ENCODE measurements around the gene CCT3. TPM values are rescaled to one million over a fixed set of nuclear protein-coding genes. Genes with fewer than 3 reads are reported as not detected.
A peak's percentile ranks its signal among the peaks of the same experiment; 100 is the strongest.

CCT3 gene
- total RNA-seq, 1 donor from 2014 or later = 174 TPM

DNA sequence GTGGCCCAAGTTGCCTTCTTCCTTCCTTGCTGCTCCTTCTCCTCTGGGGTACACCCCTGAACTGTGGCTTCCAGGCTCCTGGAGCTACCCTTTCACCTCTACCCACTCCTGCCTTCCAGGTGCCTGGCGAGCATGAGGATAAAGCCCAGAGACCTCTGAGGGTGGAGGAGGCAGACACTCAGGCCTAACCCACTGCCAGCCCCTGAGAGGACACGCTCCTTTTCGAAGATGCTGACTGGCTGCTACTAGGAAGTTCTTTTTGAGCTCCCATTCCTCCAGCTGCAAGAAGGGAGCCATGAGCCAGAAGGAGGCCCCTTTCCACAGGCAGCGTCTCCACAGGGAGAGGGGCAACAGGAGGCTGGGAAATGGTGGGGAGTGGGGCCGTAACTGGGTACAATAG is 46.6 kb upstream of the CCT3 start:
- no peak overlapping the region for H3K4me3 Mint-ChIP-seq
- H3K27ac Mint-ChIP-seq = no peak overlapping the region
- no peak for DNase-seq (ENCODE audit: low spot score in 2 of 2, unreplicated experiment in 2 of 2)
- peaks cover 39% of the 10 kb centered on the region for H3K27me3 Mint-ChIP-seq (ENCODE audit: low read depth)
- no peaks in the 10 kb centered on the region for H3K36me3 Mint-ChIP-seq
- H3K4me1 Mint-ChIP-seq = peaks cover 2% of the 10 kb centered on the region
- no peaks in the 10 kb centered on the region for H3K9me3 Mint-ChIP-seq
- TF ChIP-seq, protein P1, sequence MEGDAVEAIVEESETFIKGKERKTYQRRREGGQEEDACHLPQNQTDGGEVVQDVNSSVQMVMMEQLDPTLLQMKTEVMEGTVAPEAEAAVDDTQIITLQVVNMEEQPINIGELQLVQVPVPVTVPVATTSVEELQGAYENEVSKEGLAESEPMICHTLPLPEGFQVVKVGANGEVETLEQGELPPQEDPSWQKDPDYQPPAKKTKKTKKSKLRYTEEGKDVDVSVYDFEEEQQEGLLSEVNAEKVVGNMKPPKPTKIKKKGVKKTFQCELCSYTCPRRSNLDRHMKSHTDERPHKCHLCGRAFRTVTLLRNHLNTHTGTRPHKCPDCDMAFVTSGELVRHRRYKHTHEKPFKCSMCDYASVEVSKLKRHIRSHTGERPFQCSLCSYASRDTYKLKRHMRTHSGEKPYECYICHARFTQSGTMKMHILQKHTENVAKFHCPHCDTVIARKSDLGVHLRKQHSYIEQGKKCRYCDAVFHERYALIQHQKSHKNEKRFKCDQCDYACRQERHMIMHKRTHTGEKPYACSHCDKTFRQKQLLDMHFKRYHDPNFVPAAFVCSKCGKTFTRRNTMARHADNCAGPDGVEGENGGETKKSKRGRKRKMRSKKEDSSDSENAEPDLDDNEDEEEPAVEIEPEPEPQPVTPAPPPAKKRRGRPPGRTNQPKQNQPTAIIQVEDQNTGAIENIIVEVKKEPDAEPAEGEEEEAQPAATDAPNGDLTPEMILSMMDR (IDR thresholded peaks at IDR 0.05; ENCODE audit: unreplicated experiment) = no peak

DNA sequence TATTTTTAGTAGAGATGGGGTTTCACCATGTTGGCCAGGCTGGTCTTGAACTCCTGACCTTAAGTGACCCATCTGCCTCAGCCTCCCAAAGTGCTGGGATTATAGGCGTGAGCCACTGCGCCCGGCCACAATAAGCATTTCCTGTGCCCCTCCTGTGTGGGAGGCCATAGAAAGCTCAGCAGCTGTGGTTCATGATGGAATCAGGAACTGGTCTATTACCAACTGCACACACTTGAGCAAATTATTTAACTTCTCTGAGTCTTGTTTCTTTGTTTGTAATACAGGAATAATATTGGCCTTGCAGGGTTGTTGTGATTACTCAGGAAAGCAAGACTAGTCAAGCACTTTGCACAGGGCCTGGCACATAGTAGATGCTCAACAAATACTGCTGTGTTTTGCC is 45.9 kb upstream of the CCT3 start:
- TF ChIP-seq, protein P1 (IDR thresholded peaks at IDR 0.05; ENCODE audit: unreplicated experiment) = no peak
- DNase-seq (ENCODE audit: low spot score in 2 of 2, unreplicated experiment in 2 of 2) = no peak
- H3K9me3 Mint-ChIP-seq = no peaks in the 10 kb centered on the region
- H3K4me1 Mint-ChIP-seq = peaks cover 2% of the 10 kb centered on the region
- H3K4me3 Mint-ChIP-seq = no peak overlapping the region
- peaks cover 33% of the 10 kb centered on the region for H3K27me3 Mint-ChIP-seq (ENCODE audit: low read depth)
- H3K27ac Mint-ChIP-seq = no peak overlapping the region
- no peaks in the 10 kb centered on the region for H3K36me3 Mint-ChIP-seq

DNA sequence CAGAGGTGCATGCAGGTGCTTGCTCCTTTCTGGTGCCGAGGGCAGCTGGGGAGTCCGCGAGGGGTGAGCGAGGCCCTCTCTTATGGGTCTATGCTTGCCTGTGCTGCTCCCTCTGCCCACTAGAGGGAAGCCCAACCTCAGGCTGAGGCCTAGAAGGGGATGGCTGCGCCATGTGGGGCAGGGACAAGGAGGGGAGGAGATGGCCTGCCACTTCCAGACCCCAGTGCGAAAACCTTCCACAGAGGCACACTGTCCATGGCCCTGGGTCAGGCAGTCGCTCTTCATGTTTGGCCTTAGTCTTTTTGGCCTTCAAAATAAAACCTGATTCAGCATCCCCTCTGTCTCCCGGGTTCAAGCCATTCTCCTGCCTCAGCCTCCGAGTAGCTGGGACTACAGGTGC is 44.9 kb upstream of the CCT3 start:
- H3K27ac Mint-ChIP-seq = no peak overlapping the region
- peak; percentile 47 to 65 for DNase-seq (ENCODE audit: low spot score in 2 of 2, unreplicated experiment in 2 of 2)
- H3K4me1 Mint-ChIP-seq = peaks cover 2% of the 10 kb centered on the region
- H3K4me3 Mint-ChIP-seq = no peak overlapping the region
- no peaks in the 10 kb centered on the region for H3K36me3 Mint-ChIP-seq
- TF ChIP-seq, protein P1 (IDR thresholded peaks at IDR 0.05; ENCODE audit: unreplicated experiment) = peak; percentile 78
- peaks cover 25% of the 10 kb centered on the region for H3K27me3 Mint-ChIP-seq (ENCODE audit: low read depth)
- no peaks in the 10 kb centered on the region for H3K9me3 Mint-ChIP-seq

DNA sequence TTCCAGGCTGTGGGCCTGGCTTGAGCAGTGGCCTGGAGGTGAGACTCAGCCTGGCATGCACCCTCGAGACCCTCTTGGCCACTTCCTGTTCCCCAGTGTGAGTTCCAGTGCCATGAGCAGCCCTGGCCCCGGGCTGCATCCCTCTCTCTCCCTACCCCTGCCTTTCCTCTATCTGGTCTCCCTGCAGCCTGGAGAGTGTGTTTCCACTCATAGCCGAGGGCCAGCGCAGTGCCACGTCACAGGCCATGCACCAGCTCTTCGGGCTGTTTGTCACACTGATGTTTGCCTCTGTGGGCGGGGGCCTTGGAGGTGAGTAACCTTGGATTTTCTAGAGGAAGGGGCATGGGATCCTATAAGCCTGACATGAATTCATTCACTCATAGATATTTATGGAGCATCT is 44.5 kb upstream of the CCT3 start:
- H3K4me1 Mint-ChIP-seq = peaks cover 2% of the 10 kb centered on the region
- no peaks in the 10 kb centered on the region for H3K9me3 Mint-ChIP-seq
- no peak overlapping the region for H3K4me3 Mint-ChIP-seq
- peaks cover 20% of the 10 kb centered on the region for H3K27me3 Mint-ChIP-seq (ENCODE audit: low read depth)
- DNase-seq (ENCODE audit: low spot score in 2 of 2, unreplicated experiment in 2 of 2) = no peak
- TF ChIP-seq, protein P1 (IDR thresholded peaks at IDR 0.05; ENCODE audit: unreplicated experiment) = no peak
- H3K36me3 Mint-ChIP-seq = no peaks in the 10 kb centered on the region
- no peak overlapping the region for H3K27ac Mint-ChIP-seq

DNA sequence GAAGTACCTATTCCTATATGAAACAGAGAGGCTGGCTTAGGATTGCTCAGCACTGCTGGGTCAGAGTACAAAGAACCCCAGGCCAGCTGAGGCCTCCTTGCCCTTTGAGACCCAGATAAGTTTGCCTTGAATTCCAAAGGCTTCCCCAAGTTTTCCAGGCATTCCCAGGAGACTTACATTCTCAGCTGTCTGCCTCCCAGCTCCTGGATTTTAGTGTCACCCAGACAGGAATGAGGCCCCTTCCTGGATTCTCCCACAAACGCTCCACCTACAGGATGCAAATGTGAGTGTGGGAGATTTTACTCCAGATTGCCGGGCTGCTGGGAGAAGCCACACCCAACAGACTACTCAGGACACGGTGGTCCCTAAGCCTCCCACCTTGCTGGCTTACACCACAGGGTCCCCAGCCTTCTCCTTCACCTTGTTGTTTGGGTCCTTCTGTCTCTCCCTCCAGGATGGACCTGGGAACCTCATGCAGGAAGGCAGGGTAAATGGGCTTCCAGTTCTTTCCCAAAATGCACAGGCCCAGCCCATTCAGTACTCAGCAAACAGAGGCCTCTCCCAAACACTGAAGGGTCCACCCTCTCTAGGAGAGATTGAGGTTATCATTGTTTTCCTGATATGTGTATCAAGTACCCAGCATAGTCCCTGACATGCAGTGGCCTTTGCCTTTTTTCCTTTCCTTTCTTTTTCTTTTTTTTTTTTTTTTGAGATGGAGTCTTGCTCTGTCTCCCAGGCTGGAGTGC is 41.5 kb upstream of the CCT3 start:
- TF ChIP-seq, protein P1 (IDR thresholded peaks at IDR 0.05; ENCODE audit: unreplicated experiment) = no peak
- H3K27ac Mint-ChIP-seq = peak overlapping the region; percentile 16
- no peak for DNase-seq (ENCODE audit: low spot score in 2 of 2, unreplicated experiment in 2 of 2)
- no peaks in the 10 kb centered on the region for H3K4me1 Mint-ChIP-seq
- no peaks in the 10 kb centered on the region for H3K36me3 Mint-ChIP-seq
- H3K9me3 Mint-ChIP-seq = no peaks in the 10 kb centered on the region
- H3K4me3 Mint-ChIP-seq = no peak overlapping the region
- peaks cover 2% of the 10 kb centered on the region for H3K27me3 Mint-ChIP-seq (ENCODE audit: low read depth)

Data from mesothelial cell of epicardium (in vitro differentiated cells).